Subcutaneous abdominal adipose tissue (tissue), 5 donors: Measurements from ENCODE around the gene CHST11.

Experiments used
- H3K27ac ChIP-seq: one replicate; pipeline ENCODE4 v1.7.0; 2013; ENCODE audit warnings: low read depth, mild to moderate bottlenecking, inconsistent platforms, low read length, moderate library complexity
- H3K27me3 ChIP-seq, 5 donors: one replicate each; pipeline ENCODE4 v1.7.0; 2013; ENCODE audit warnings: low read length in 5 of 5, inconsistent platforms in 1 of 5; ENCODE audit not compliant: control insufficient read depth in 5 of 5, insufficient read depth in 4 of 5
- H3K36me3 ChIP-seq, 5 donors: one replicate each; pipeline ENCODE4 v1.7.0; 2013; ENCODE audit warnings: low read length in 5 of 5; ENCODE audit not compliant: control insufficient read depth in 5 of 5, insufficient read depth in 5 of 5
- H3K4me1 ChIP-seq, 5 donors: one replicate each; pipeline ENCODE4 v1.7.0; 2013; ENCODE audit warnings: low read length in 5 of 5, mild to moderate bottlenecking in 3 of 5, moderate library complexity in 1 of 5; ENCODE audit not compliant: control insufficient read depth in 5 of 5, insufficient read depth in 5 of 5
- H3K4me3 ChIP-seq, 5 donors: one replicate each; pipeline ENCODE4 v1.7.0; 2013; ENCODE audit warnings: low read length in 5 of 5, low read depth in 1 of 5
- H3K9ac ChIP-seq, 5 donors: one replicate each; pipeline ENCODE4 v1.7.0; 2013; ENCODE audit warnings: low read length in 5 of 5, mild to moderate bottlenecking in 4 of 5, moderate library complexity in 3 of 5
- H3K9me3 ChIP-seq, 5 donors: one replicate each; pipeline ENCODE4 v1.7.0; 2013; ENCODE audit warnings: low read length in 5 of 5; ENCODE audit not compliant: control insufficient read depth in 5 of 5
- donor health status: healthy.
- donor health status: healthy.
- donor health status: healthy.
- donor health status: healthy.
- donor health status: healthy.

The CHST11 gene

DNA sequence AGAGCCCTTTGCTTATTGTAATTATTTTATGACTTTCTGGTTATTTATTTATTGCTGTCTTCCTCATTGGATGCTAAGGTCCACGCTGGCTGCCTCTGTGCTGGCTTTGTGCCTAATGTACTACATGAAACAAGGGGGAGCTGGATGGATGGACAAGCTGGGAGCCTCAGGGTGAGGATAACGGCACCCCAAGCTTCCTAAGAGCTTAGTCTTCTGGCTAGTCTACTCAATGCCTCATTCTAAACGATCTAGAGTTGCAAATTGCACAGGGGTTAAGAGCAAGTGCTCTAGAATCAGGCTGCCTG is 172.0 kb downstream of the CHST11 start:
- Histone ChIP-seq H3K36me3 (no peaks in the 10 kb centered on the region), H3K4me3 (no peak overlapping the region), H3K4me1 (peaks cover 0 to 4% (median 3%) of the 10 kb centered on the region in 5 donors), H3K9ac (no peak overlapping the region), H3K27ac (no peak overlapping the region), H3K9me3 (no peaks in the 10 kb centered on the region), H3K27me3 (peaks cover 0 to 5% (median 0%) of the 10 kb centered on the region in 5 donors)

DNA sequence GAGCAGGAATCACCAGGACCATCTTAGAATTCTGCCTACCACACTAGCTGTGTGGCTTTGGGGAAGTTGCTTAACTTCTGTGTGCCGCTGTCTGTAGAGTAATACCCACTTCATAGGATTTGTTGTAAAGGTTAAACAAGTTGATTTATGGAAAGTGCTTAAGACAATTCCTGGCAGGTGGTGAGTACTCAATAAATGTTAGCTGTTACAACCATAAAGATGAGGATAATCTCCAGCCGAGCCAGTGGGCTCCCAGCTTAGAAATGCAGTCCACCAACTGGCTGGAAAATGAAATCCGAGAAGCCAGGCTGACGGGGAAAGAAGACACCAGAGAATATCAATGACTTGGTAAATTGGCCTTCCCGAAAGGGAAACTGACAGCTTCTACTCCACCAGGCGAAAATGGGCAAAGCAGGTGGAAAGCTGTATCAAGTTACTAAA is 173.5 kb downstream of the CHST11 start:
- Histone ChIP-seq H3K27ac (no peak overlapping the region), H3K4me1 (peaks cover 0 to 4% (median 3%) of the 10 kb centered on the region in 5 donors), H3K4me3 (no peak overlapping the region), H3K27me3 (peaks cover 0 to 5% (median 0%) of the 10 kb centered on the region in 5 donors), H3K9ac (no peak overlapping the region), H3K9me3 (no peaks in the 10 kb centered on the region), H3K36me3 (no peaks in the 10 kb centered on the region)

- no peaks in the 10 kb centered on the region for H3K36me3 ChIP-seq
- no peak overlapping the region for H3K9ac ChIP-seq
- H3K4me3 ChIP-seq = no peak overlapping the region
- peaks cover 0 to 4% (median 3%) of the 10 kb centered on the region in 5 donors for H3K4me1 ChIP-seq
- H3K9me3 ChIP-seq = no peaks in the 10 kb centered on the region
- no peak overlapping the region for H3K27ac ChIP-seq
- H3K27me3 ChIP-seq = peaks cover 0 to 5% (median 0%) of the 10 kb centered on the region in 5 donors
These were observed 175.1 kb downstream of the CHST11 start for GRCh38 chr12:104631867-104632266.

GRCh38 chr12:104632724-104633201 is 176.0 kb downstream of the CHST11 start:
- Histone ChIP-seq H3K9ac (no peak overlapping the region), H3K4me3 (no peak overlapping the region), H3K27ac (no peak overlapping the region), H3K9me3 (no peaks in the 10 kb centered on the region), H3K4me1 (peaks cover 0 to 7% (median 4%) of the 10 kb centered on the region in 5 donors), H3K36me3 (no peaks in the 10 kb centered on the region), H3K27me3 (peaks cover 0 to 5% (median 0%) of the 10 kb centered on the region in 5 donors)

- no peaks in the 10 kb centered on the region for H3K36me3 ChIP-seq
These were observed 177.3 kb downstream of the CHST11 start for GRCh38 chr12:104634044-104634443.

GRCh38 chr12:104634852-104635251 is 178.1 kb downstream of the CHST11 start:
- Histone ChIP-seq H3K4me3 (no peak overlapping the region), H3K4me1 (peaks cover 0 to 9% (median 4%) of the 10 kb centered on the region in 5 donors), H3K36me3 (no peaks in the 10 kb centered on the region), H3K9me3 (no peaks in the 10 kb centered on the region), H3K27me3 (peaks cover 0 to 5% (median 0%) of the 10 kb centered on the region in 5 donors), H3K9ac (no peak overlapping the region), H3K27ac (no peak overlapping the region)

More at GRCh38 chr12:104634044-104634443, 177.3 kb downstream of the CHST11 start:
- Histone ChIP-seq H3K27ac (no peak overlapping the region), H3K9me3 (no peaks in the 10 kb centered on the region), H3K9ac (no peak overlapping the region), H3K4me3 (no peak overlapping the region), H3K4me1 (peaks cover 0 to 9% (median 4%) of the 10 kb centered on the region in 5 donors), H3K27me3 (peaks cover 0 to 5% (median 0%) of the 10 kb centered on the region in 5 donors)

- peaks cover 0 to 5% (median 0%) of the 10 kb centered on the region in 5 donors for H3K27me3 ChIP-seq
- H3K4me3 ChIP-seq = no peak overlapping the region
- H3K4me1 ChIP-seq = peaks cover 0 to 9% (median 4%) of the 10 kb centered on the region in 5 donors
- no peak overlapping the region for H3K9ac ChIP-seq
- no peak overlapping the region for H3K27ac ChIP-seq
- no peaks in the 10 kb centered on the region for H3K9me3 ChIP-seq
- no peaks in the 10 kb centered on the region for H3K36me3 ChIP-seq
These were observed 179.0 kb downstream of the CHST11 start for GRCh38 chr12:104635607-104636343.

GRCh38 chr12:104636496-104636895 is 179.7 kb downstream of the CHST11 start:
- Histone ChIP-seq H3K9ac (no peak overlapping the region), H3K4me1 (peaks cover 0 to 9% (median 4%) of the 10 kb centered on the region in 5 donors), H3K27ac (no peak overlapping the region), H3K27me3 (peaks cover 0 to 5% (median 0%) of the 10 kb centered on the region in 5 donors), H3K4me3 (no peak overlapping the region), H3K36me3 (no peaks in the 10 kb centered on the region), H3K9me3 (no peaks in the 10 kb centered on the region)

GRCh38 chr12:104637604-104638003 is 180.9 kb downstream of the CHST11 start:
- Histone ChIP-seq H3K27ac (no peak overlapping the region), H3K4me3 (no peak overlapping the region), H3K4me1 (peaks cover 0 to 8% (median 4%) of the 10 kb centered on the region in 5 donors)

DNA sequence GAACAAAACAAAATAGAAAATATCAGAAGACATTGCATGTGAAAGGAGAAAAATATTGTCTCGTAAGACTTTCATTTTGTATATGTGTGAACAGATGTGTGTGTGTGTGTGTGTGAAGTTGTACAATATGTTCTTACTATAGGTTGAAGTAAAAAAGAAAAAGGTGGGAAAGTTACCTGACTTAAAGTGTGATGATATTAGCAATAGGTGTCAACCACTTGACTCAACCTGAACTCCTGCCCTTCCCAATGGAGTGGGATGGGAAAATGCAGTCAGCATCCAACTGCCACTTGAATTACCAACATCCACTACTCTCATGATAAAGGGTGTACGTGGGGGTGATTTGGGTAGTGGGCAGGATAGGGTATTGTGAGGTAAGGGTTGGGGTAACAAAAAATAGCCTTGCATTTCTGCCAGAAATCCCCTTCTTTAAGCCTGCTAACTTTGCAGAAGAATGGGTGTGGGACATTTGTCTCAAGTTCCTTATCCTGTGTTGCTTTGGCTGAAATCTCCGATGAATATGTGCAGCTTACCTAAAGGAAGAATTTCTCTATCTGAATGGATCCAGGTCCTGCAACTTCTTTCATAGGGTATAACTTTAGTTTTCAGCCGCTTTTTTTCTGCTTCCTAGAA is 181.6 kb downstream of the CHST11 start:
- H3K27me3 ChIP-seq = no peaks in the 10 kb centered on the region
- no peak overlapping the region for H3K9ac ChIP-seq
- H3K4me1 ChIP-seq = peaks cover 0 to 11% (median 0%) of the 10 kb centered on the region in 5 donors
- no peaks in the 10 kb centered on the region for H3K9me3 ChIP-seq
- H3K27ac ChIP-seq = no peak overlapping the region
- no peaks in the 10 kb centered on the region for H3K36me3 ChIP-seq
- no peak overlapping the region for H3K4me3 ChIP-seq

More at GRCh38 chr12:104637604-104638003, 180.9 kb downstream of the CHST11 start:
- no peaks in the 10 kb centered on the region for H3K36me3 ChIP-seq
- no peaks in the 10 kb centered on the region for H3K9me3 ChIP-seq
- H3K27me3 ChIP-seq = no peaks in the 10 kb centered on the region
- no peak overlapping the region for H3K9ac ChIP-seq
